ENCODE results near the gene C12orf57.
A peak's percentile ranks its signal among the peaks of the same experiment; 100 is the strongest.

Gene C12orf57

GRCh38 chr12:6939191-6939540 is 4.7 kb upstream of the C12orf57 start:
- TF ChIP-seq CTCF (conservative IDR thresholded peaks at IDR 0.05; ENCODE audit: control insufficient read depth, insufficient read depth, low read depth, low read length): no peak
- DNase-seq (ENCODE audit: low read depth): no peak
- no peak overlapping the region for H3K4me3 ChIP-seq (ENCODE audit: control insufficient read depth, low read depth, low read length)

- DNase-seq (ENCODE audit: low read depth): no peak
- no peak overlapping the region for H3K4me3 ChIP-seq (ENCODE audit: control insufficient read depth, low read depth, low read length)
- no peak for TF ChIP-seq CTCF (conservative IDR thresholded peaks at IDR 0.05; ENCODE audit: control insufficient read depth, insufficient read depth, low read depth, low read length)
These were observed 2.6 kb upstream of the C12orf57 start for GRCh38 chr12:6941267-6941666.

GRCh38 chr12:6941782-6942181 is 2.0 kb upstream of the C12orf57 start:
- no peak for TF ChIP-seq CTCF (conservative IDR thresholded peaks at IDR 0.05; ENCODE audit: control insufficient read depth, insufficient read depth, low read depth, low read length)
- DNase-seq (ENCODE audit: low read depth): no peak

GRCh38 chr12:6942331-6942665 is 1.5 kb upstream of the C12orf57 start:
- no peak for TF ChIP-seq CTCF (conservative IDR thresholded peaks at IDR 0.05; ENCODE audit: control insufficient read depth, insufficient read depth, low read depth, low read length)
- no peak for DNase-seq (ENCODE audit: low read depth)
- no peak overlapping the region for H3K4me3 ChIP-seq (ENCODE audit: control insufficient read depth, low read depth, low read length)

More at GRCh38 chr12:6941782-6942181, 2.0 kb upstream of the C12orf57 start:
- no peak overlapping the region for H3K4me3 ChIP-seq (ENCODE audit: control insufficient read depth, low read depth, low read length)

GRCh38 chr12:6943389-6943721 is 467 bp upstream of the C12orf57 start:
- peak overlapping the region; percentile 82 for H3K4me3 ChIP-seq (ENCODE audit: control insufficient read depth, low read depth, low read length)
- TF ChIP-seq CTCF (conservative IDR thresholded peaks at IDR 0.05; ENCODE audit: control insufficient read depth, insufficient read depth, low read depth, low read length): no peak
- DNase-seq (ENCODE audit: low read depth): peak; percentile 95

GRCh38 chr12:6944381-6945186 is 762 bp downstream of the C12orf57 start:
- TF ChIP-seq CTCF (conservative IDR thresholded peaks at IDR 0.05; ENCODE audit: control insufficient read depth, insufficient read depth, low read depth, low read length): peak; percentile 84
- peak overlapping the region; percentile 82 for H3K4me3 ChIP-seq (ENCODE audit: control insufficient read depth, low read depth, low read length)
- peak; percentile 91 for DNase-seq (ENCODE audit: low read depth)

- no peak for TF ChIP-seq CTCF (conservative IDR thresholded peaks at IDR 0.05; ENCODE audit: control insufficient read depth, insufficient read depth, low read depth, low read length)
- no peak for DNase-seq (ENCODE audit: low read depth)
- H3K4me3 ChIP-seq (ENCODE audit: control insufficient read depth, low read depth, low read length): no peak overlapping the region
These were observed 1.8 kb downstream of the C12orf57 start for GRCh38 chr12:6945613-6946012.
